GM06990 (cell line): ENCODE results near the gene AGAP9.
"Not testable (repeated sequence)": the region's sequence is repeated elsewhere in the genome, so short reads cannot be mapped to it uniquely, and the experiment has no call there.

Experiments used
- DNase-seq: peaks from one replicate; pipeline ENCODE4 v3.0.0-alpha.2; 2011; ENCODE audit not compliant: insufficient read length; ENCODE audit errors: extremely low read depth
- H3K27me3 ChIP-seq: replicated peaks from 2 replicates; pipeline ENCODE4 v1.6.0; 2011; ENCODE audit warnings: low read length; ENCODE audit not compliant: control insufficient read depth, insufficient read depth
- H3K36me3 ChIP-seq: 2 replicates; pipeline ENCODE4 v1.5.1; 2011; ENCODE audit warnings: low read length; ENCODE audit not compliant: control insufficient read depth, insufficient read depth
- H3K4me3 ChIP-seq: replicated peaks from 2 replicates; pipeline ENCODE4 v1.5.1; 2011; ENCODE audit warnings: low read depth, mild to moderate bottlenecking, control low read depth, low read length
- TF ChIP-seq, protein P1 (sequence below): IDR thresholded peaks from 2 replicates; pipeline ENCODE4 v1.5.1; 2011; ENCODE audit warnings: low read length, control low read depth, mild to moderate bottlenecking, inconsistent platforms; ENCODE audit not compliant: insufficient read depth, poor library complexity, severe bottlenecking

AGAP9 gene

DNA sequence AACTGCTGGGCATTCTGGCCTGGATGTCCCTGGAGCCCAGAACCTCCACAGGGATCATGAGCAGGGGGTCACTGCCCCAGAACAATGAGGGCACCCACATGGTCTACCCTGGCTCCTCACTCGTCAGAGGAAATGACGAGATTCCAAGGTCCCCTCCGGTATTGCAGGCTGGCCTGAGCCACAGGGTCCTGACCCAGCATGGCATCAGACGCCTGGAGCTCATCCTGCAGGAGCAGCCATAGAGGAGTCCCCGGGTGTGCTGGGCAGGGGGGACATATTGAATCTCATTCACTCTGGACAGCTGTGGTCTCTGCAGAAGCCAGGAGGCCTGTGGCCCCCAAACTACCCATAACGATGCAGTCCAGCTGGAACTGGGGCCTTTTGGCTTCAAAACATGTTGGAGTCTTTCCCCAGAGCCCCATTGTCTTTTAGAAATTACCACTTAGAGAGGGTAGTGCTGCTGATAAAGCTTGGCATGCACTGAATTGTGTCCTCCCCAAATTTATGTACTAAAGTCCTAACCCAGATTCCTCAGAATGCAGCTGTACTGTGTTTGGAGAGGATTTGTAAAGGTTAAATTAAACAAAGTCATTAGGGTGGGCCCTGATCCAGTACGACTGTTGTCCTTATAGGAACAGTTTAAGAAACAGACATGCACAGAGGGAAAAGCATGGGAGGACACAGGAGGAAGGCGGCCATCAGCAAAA is 67.2 kb downstream of the AGAP9 start:
- no peak overlapping the region for H3K4me3 ChIP-seq
- TF ChIP-seq, protein P1, sequence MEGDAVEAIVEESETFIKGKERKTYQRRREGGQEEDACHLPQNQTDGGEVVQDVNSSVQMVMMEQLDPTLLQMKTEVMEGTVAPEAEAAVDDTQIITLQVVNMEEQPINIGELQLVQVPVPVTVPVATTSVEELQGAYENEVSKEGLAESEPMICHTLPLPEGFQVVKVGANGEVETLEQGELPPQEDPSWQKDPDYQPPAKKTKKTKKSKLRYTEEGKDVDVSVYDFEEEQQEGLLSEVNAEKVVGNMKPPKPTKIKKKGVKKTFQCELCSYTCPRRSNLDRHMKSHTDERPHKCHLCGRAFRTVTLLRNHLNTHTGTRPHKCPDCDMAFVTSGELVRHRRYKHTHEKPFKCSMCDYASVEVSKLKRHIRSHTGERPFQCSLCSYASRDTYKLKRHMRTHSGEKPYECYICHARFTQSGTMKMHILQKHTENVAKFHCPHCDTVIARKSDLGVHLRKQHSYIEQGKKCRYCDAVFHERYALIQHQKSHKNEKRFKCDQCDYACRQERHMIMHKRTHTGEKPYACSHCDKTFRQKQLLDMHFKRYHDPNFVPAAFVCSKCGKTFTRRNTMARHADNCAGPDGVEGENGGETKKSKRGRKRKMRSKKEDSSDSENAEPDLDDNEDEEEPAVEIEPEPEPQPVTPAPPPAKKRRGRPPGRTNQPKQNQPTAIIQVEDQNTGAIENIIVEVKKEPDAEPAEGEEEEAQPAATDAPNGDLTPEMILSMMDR = no peak

DNA sequence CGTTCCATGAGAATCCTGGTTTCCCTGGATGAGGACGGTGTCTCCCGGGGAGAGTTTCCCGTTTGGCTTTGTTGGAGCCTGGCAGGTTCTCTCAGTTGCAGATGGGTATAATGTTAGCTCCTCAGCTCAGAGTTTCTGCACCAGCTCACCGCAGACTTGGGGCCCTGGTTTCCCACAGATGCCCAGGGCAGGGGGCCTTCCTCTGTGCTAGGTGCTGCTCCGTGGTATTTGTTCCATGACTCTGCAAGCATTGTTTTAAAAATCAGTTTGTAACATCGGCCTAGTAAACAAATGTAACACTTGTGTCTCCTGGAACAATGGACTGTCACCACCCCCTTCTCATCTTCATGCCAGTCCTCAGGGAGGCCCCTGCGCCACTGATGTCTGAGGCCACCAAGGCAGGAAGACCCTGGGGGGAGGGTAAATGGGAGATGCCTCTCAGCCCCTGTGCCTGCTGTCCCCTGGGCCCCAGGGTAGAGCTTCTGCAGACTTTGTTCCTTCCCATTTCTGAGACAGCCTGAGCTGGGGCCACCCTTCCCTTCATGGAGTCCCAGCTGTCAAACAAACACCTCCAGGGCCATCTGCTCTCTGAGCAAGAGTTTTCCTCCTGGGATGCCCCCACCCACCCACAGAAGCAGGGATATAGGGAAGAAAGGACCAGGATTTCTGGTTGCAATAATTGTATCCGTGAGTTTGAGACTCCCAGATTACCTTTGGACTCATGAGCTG is 67.9 kb downstream of the AGAP9 start:
- not testable (repeated sequence) for H3K4me3 ChIP-seq, H3K27me3 ChIP-seq, DNase-seq, H3K36me3 ChIP-seq

More for the DNA sequence above, 67.2 kb downstream of the AGAP9 start:
- Histone ChIP-seq H3K36me3 (no peaks in the 10 kb centered on the region), H3K27me3 (peaks cover 1% of the 10 kb centered on the region; the same call in 1 of the 2 replicates)
- no peak for DNase-seq

DNA sequence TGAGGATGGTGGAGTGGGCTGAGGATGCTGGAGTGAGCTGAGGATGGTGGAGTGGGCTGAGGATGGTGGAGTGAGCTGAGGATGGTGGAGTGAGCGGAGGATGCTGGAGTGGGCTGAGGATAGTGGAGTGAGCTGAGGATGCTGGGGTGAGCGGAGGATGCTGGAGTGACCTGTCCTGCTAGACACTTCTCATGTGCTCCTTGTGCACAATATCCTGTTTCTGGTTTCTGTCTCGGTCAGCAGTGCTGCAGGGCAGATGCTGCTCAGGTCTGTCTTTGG is 68.7 kb downstream of the AGAP9 start:
- TF ChIP-seq, protein P1 = no peak
- Histone ChIP-seq H3K36me3 (no peaks in the 10 kb centered on the region), H3K27me3 (peaks cover 1% of the 10 kb centered on the region; the same call in 1 of the 2 replicates), H3K4me3 (no peak overlapping the region)
- DNase-seq = no peak

DNA sequence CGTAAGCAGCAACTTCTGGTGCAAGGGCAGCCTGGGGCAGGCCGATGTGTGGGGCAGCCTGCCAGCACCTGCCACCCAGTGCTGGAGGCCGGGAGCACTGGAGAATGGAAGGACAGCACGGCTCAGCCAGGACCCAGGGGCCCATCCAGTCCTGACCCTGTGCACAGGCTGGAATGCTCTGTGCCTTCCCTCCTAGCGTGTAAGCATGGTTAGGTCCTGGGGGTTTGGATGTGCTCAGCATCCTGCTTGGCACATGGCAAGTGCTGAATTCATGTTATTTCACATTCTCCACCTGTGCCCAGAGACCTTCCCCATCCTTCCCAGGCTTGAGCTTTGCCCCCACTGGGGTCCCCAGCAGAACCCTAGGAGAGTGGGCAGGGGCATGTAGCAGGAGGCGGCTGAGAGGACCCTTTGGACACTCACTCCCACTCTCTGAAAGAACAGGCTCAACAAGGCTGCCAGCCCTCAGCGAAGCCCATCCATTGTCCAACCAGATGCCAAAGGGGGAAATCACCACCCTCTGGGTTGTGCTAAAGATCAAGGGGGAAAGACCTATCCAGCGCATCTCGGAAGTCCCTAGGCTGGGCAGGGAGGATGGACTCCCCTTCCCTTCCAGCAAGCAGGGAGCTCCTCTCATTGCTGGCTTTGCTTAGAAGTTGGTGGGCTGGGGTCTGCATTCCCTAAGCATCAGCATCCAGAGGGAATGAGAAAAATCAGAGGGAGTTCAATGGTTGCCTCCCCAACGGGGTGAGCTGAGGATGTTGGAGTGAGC is 69.2 kb downstream of the AGAP9 start:
- H3K27me3 ChIP-seq = peaks cover 1% of the 10 kb centered on the region; the same call in 1 of the 2 replicates

DNA sequence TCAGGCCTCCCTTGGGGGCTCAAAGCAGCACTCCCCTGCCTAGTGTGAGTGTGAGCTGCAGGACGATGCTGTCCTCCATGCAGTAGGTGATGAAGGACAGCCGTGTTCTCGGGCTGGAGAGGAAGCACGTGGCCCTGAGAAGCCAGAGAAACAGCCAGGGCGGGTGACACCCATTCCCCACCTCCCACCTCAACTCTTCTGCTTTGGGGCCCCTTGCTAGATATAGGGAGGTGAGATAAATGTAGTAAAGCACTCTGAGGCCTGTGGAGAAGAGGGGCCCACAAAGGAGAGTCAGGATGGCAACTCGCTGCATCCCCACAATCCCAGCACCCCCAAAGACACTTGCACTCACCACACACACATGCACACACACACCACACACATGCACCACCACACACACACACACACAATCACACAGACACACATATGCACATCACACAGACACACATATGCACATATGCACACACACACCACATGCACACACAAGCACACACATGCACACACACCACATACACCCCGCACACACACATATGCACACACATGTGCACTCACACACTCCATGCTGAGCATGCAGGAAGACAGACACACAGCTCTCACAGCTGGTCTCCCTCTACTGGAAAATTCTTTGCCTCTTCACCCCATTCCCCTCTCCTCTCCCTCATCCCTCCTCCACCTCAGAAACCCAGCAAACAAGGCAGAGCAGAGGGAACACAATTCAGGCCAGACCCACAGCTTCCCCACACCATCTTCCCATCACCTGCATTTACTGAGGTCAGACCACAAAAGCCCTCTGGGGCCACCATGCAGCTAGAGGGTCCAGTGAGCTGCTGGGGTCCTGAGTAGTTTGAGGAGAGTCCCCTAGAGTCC is 70.1 kb downstream of the AGAP9 start:
- TF ChIP-seq, protein P1 = no peak
- no peak overlapping the region for H3K4me3 ChIP-seq
- H3K27me3 ChIP-seq = peaks cover 1% of the 10 kb centered on the region; the same call in 1 of the 2 replicates
- no peaks in the 10 kb centered on the region for H3K36me3 ChIP-seq
- DNase-seq = no peak

More for the DNA sequence above, 69.2 kb downstream of the AGAP9 start:
- no peak for DNase-seq
- no peaks in the 10 kb centered on the region for H3K36me3 ChIP-seq
- TF ChIP-seq, protein P1 = no peak
- H3K4me3 ChIP-seq = no peak overlapping the region
